ENCODE measurements around the gene MACROH2A2.
"Not testable (repeated sequence)": the region's sequence is repeated elsewhere in the genome, so short reads cannot be mapped to it uniquely, and the experiment has no call there.

MACROH2A2 gene

GRCh38 chr10:70132098-70133029 lies 79.7 kb downstream of the MACROH2A2 start, which contains the start of gene AIFM2:
AIFM2 (minus strand) TSS chr10:70132825; CDS start chr10:70124084, 8,741 bp downstream.
- no peak for DNase-seq

GRCh38 chr10:70135046-70135445 lies 82.4 kb downstream of the MACROH2A2 start:
- DNase-seq, result no peak

- no peak for DNase-seq
These were observed 83.0 kb downstream of the MACROH2A2 start for GRCh38 chr10:70135684-70136083.

GRCh38 chr10:70137135-70137534 lies 84.5 kb downstream of the MACROH2A2 start:
- DNase-seq, result no peak

- DNase-seq, result no peak
These were observed 85.6 kb downstream of the MACROH2A2 start for GRCh38 chr10:70137927-70138883.

GRCh38 chr10:70139151-70139996 lies 86.7 kb downstream of the MACROH2A2 start:
- DNase-seq, result no peak

- no peak for DNase-seq
These were observed 87.3 kb downstream of the MACROH2A2 start for GRCh38 chr10:70139997-70140250.

GRCh38 chr10:70140297-70140696 lies 87.7 kb downstream of the MACROH2A2 start:
- DNase-seq, result no peak

GRCh38 chr10:70142555-70142954 lies 89.9 kb downstream of the MACROH2A2 start:
- no peak for DNase-seq

- no peak for DNase-seq
These were observed 91.9 kb downstream of the MACROH2A2 start for GRCh38 chr10:70144372-70145110.

- DNase-seq, result no peak
These were observed 92.6 kb downstream of the MACROH2A2 start for GRCh38 chr10:70145166-70145665.

- no peak for DNase-seq
These were observed 93.2 kb downstream of the MACROH2A2 start for GRCh38 chr10:70145666-70146488.

GRCh38 chr10:70146489-70147258 lies 94.0 kb downstream of the MACROH2A2 start, which contains the start of gene TYSND1:
TYSND1 (minus strand) TSS chr10:70146700; CDS start chr10:70146586, 114 bp downstream.
- peak; percentile 47 for DNase-seq

GRCh38 chr10:70147259-70147625 lies 94.6 kb downstream of the MACROH2A2 start:
- DNase-seq, result no peak

- DNase-seq, result no peak
These were observed 95.9 kb downstream of the MACROH2A2 start for GRCh38 chr10:70148516-70148915.

- DNase-seq, result no peak
These were observed 102.7 kb downstream of the MACROH2A2 start for GRCh38 chr10:70155255-70155838.

- DNase-seq, result no peak
These were observed 105.5 kb downstream of the MACROH2A2 start for GRCh38 chr10:70158113-70158512.

GRCh38 chr10:70159366-70159765 lies 106.7 kb downstream of the MACROH2A2 start:
- DNase-seq, result not testable (repeated sequence)

- no peak for DNase-seq
These were observed 108.2 kb downstream of the MACROH2A2 start for GRCh38 chr10:70160798-70161197.
